KMS-11 (cell line): ENCODE measurements around the gene KRTAP10-11.

Source experiments
- H2AFZ ChIP-seq: fragments of 200-600 bp; sonication (generic); 2 replicates; pipeline ENCODE4 v1.6.1; 2016; ENCODE audit warnings: antibody characterized with exemption, mixed run types, low read depth
- H3K27ac ChIP-seq: fragments of 200-600 bp; sonication (generic); 2 replicates; pipeline ENCODE4 v1.6.1; 2016; ENCODE audit warnings: mild to moderate bottlenecking, mixed run types
- H3K27me3 ChIP-seq: fragments of 200-600 bp; sonication (generic); 2 replicates; pipeline ENCODE4 v1.6.1; 2017; ENCODE audit warnings: mild to moderate bottlenecking, low read depth, mixed run types, moderate library complexity; ENCODE audit not compliant: insufficient read depth
- H3K36me3 ChIP-seq: fragments of 200-600 bp; sonication (generic); 2 replicates; pipeline ENCODE4 v1.6.1; 2017; ENCODE audit warnings: mild to moderate bottlenecking, mixed run types; ENCODE audit not compliant: insufficient read depth
- H3K4me1 ChIP-seq: fragments of 200-600 bp; sonication (generic); 2 replicates; pipeline ENCODE4 v1.6.1; 2016; ENCODE audit warnings: mild to moderate bottlenecking, low read depth, mixed run types; ENCODE audit not compliant: poor library complexity, severe bottlenecking
- H3K4me2 ChIP-seq: fragments of 200-600 bp; sonication (generic); 2 replicates; pipeline ENCODE4 v1.7.0; 2016; ENCODE audit warnings: mild to moderate bottlenecking, mixed run types
- H3K4me3 ChIP-seq: fragments of 200-600 bp; sonication (generic); IDR thresholded peaks from 2 replicates; pipeline ENCODE4 v1.6.1; 2017; ENCODE audit warnings: low read depth, low read length, mixed read lengths; ENCODE audit not compliant: insufficient read depth
- H3K79me2 ChIP-seq: fragments of 200-600 bp; sonication (generic); 2 replicates; pipeline ENCODE4 v1.6.1; 2016; ENCODE audit warnings: low read depth, mixed run types; ENCODE audit not compliant: insufficient read depth
- H3K9ac ChIP-seq: fragments of 200-600 bp; sonication (generic); 2 replicates; pipeline ENCODE4 v1.6.1; 2016; ENCODE audit warnings: mild to moderate bottlenecking, mixed run types
- H4K20me1 ChIP-seq: fragments of 200-600 bp; sonication (generic); 2 replicates; pipeline ENCODE4 v1.6.1; 2016; ENCODE audit warnings: mild to moderate bottlenecking, mixed run types; ENCODE audit not compliant: insufficient read depth
- TF ChIP-seq, protein P1 (sequence below): fragments of 200-600 bp; sonication (generic); conservative IDR thresholded peaks from 2 replicates; pipeline ENCODE4 v1.6.1; 2017; ENCODE audit warnings: low read depth, mild to moderate bottlenecking, antibody characterized with exemption, low read length, moderate library complexity, mixed read lengths

Gene KRTAP10-11

DNA sequence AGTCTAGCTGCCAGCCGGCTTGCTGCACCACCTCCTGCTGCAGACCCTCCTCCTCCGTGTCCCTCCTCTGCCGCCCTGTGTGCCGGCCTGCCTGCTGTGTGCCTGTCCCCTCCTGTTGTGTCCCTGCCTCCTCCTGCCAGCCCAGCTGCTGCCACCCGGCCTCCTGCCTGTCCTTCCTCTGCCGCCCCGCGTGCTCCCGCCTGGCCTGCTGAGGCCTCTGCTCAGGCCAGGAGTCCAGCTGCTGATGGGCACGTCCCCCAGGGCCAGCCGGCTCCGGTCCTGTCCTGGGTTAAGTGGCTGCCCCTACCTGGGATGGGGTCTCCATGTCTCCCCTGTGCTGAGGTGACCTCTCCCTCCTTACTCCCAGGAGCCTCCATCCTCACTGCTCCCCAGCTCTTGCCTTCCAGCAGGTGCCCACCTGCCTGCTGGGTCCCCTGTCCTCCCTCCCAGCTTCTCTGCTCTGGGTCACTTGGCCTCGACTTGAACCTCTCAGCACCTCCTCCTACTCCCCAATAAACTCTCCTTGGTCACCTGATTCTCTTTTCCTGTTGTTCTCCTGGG is 33.5 kb upstream of the KRTAP10-11 start:
- H2AFZ ChIP-seq = no peak overlapping the region
- H4K20me1 ChIP-seq = no peaks in the 10 kb centered on the region
- no peaks in the 10 kb centered on the region for H3K4me1 ChIP-seq

DNA sequence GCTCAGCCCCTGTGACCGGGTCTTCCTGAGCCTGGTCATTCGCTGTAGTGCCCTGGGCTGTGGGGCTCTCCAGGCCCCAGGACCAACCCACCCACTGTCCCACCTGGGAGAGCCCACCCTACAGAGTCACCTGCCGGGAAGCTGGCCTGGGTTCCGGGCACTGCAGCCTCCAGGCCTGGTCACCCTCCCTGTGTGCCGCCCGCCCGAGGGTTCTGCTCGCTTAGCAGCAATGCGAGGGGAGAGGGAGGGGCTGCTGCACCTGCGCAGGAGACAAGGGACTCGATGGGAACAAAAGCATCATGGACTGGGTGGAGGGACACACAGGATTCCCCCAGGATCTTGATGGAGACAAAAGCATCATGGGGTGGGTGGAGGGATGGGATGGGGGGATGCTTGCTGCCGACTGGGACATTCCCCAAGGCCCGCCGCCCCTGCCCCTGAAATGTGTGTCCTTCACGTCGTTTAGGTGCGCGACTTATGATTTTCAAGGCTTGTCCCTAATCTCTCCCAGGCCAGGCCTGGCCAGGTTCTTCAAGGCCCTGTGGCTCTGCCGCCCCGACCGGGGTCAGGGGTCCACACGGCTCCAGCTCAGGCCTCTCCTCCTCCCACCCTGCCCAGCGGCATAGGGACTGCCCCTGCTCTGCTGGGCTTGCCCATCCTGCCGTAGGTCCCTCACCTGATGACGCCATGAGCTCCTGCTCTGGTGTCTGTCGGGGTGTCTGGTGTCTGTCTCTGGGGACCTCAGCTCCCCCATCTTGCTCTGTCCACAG is 32.6 kb upstream of the KRTAP10-11 start:
- no peak overlapping the region for H3K9ac ChIP-seq
- no peak overlapping the region for H3K4me3 ChIP-seq
- H3K27me3 ChIP-seq = peaks cover 24% of the 10 kb centered on the region
- no peaks in the 10 kb centered on the region for H4K20me1 ChIP-seq
- H3K27ac ChIP-seq = no peak overlapping the region
- H2AFZ ChIP-seq = no peak overlapping the region
- no peaks in the 10 kb centered on the region for H3K4me1 ChIP-seq
- H3K79me2 ChIP-seq = no peaks in the 10 kb centered on the region
- TF ChIP-seq, protein P1, sequence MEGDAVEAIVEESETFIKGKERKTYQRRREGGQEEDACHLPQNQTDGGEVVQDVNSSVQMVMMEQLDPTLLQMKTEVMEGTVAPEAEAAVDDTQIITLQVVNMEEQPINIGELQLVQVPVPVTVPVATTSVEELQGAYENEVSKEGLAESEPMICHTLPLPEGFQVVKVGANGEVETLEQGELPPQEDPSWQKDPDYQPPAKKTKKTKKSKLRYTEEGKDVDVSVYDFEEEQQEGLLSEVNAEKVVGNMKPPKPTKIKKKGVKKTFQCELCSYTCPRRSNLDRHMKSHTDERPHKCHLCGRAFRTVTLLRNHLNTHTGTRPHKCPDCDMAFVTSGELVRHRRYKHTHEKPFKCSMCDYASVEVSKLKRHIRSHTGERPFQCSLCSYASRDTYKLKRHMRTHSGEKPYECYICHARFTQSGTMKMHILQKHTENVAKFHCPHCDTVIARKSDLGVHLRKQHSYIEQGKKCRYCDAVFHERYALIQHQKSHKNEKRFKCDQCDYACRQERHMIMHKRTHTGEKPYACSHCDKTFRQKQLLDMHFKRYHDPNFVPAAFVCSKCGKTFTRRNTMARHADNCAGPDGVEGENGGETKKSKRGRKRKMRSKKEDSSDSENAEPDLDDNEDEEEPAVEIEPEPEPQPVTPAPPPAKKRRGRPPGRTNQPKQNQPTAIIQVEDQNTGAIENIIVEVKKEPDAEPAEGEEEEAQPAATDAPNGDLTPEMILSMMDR = no peak
- H3K36me3 ChIP-seq = no peaks in the 10 kb centered on the region
- H3K4me2 ChIP-seq = no peak overlapping the region

More for the DNA sequence above, 33.5 kb upstream of the KRTAP10-11 start:
- Histone ChIP-seq H3K36me3 (no peaks in the 10 kb centered on the region), H3K27ac (no peak overlapping the region), H3K79me2 (no peaks in the 10 kb centered on the region), H3K4me3 (no peak overlapping the region), H3K9ac (no peak overlapping the region), H3K4me2 (no peak overlapping the region), H3K27me3 (peaks cover 22% of the 10 kb centered on the region)
- TF ChIP-seq, protein P1 = no peak

DNA sequence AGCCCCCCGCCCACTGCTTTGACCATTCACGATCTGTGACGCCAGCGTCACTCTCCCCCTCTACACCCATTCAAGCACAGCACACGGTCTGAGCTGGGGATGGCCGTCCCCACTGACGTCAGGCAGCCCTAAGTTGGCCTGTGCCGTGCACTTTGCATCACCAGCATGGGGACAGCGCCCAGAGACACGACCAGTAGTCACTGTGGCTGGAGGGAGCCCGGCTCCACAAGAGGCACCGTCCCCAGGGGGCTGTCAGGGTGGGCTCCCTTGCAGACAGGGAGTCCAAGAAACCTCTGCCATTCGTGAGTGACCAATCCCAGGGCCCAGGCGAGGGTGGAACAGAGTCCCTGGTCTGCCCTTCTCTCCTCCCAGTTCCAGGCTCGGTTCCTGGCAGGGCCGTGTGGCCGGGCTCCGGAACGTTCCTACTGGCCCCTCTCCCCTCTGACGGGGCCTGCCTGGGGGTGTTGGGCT is 32.0 kb upstream of the KRTAP10-11 start:
- H3K27ac ChIP-seq = no peak overlapping the region
- H3K4me1 ChIP-seq = no peaks in the 10 kb centered on the region
- no peak overlapping the region for H3K4me3 ChIP-seq
- no peaks in the 10 kb centered on the region for H3K36me3 ChIP-seq
- H3K79me2 ChIP-seq = no peaks in the 10 kb centered on the region
- TF ChIP-seq, protein P1 = no peak
- no peak overlapping the region for H3K4me2 ChIP-seq
- no peak overlapping the region for H3K9ac ChIP-seq
- H4K20me1 ChIP-seq = no peaks in the 10 kb centered on the region
- H3K27me3 ChIP-seq = peaks cover 30% of the 10 kb centered on the region
- no peak overlapping the region for H2AFZ ChIP-seq

DNA sequence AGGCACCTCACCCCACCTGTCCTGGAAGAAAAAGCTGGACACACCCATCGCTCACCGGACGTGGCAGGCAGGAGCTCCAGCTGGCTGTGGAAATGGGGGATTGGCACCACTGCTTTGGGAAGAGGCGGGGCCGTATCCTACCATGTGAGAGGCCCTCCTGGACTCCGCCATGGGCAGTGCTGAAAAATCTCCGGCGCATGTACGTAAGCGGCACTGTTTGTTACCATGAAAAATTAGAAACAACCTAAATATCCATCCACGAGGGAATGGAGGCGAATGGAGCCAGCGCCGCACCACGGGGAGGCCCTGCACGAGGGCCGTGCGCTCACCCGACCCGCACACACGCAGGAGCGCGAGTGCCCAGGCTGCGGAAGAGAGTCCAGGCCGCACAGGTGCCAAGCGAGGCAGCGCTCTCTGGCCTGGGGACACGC is 31.2 kb upstream of the KRTAP10-11 start:
- Histone ChIP-seq H3K9ac (no peak overlapping the region), H3K4me2 (no peak overlapping the region), H3K79me2 (no peaks in the 10 kb centered on the region), H3K27ac (no peak overlapping the region), H3K4me1 (no peaks in the 10 kb centered on the region), H4K20me1 (no peaks in the 10 kb centered on the region), H3K4me3 (no peak overlapping the region), H2AFZ (no peak overlapping the region), H3K27me3 (peaks cover 30% of the 10 kb centered on the region), H3K36me3 (no peaks in the 10 kb centered on the region)
- TF ChIP-seq, protein P1 = no peak
